Activated gamma-delta T cell treated with Interleukin-2 at 50 U/mL for 16 hours (primary cell): ENCODE data around the gene ELL.

Experiments
- DNase-seq: peaks from one replicate; pipeline ENCODE4 v3.0.0-alpha.2; 2020

ELL gene

DNA sequence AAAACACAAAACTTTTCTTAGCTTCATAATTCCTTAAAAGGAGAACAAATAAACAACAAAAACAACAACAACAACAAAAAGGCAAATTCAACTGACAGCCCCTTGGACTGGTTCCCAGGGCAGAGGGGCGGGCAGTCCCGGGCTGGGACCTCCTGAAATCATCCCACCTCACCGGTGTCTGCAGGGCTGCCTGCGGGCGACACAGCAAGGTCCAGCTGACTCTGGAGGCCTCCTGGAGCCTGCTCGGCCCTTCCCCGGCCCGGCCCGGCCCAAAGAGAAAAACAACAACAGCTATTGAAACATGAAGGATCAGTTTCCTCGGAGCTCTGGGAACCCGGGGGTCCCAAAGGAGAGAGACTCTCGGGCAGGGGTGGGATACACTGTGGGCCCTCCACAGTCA is 78.9 kb downstream of the ELL start:
- no peak for DNase-seq

DNA sequence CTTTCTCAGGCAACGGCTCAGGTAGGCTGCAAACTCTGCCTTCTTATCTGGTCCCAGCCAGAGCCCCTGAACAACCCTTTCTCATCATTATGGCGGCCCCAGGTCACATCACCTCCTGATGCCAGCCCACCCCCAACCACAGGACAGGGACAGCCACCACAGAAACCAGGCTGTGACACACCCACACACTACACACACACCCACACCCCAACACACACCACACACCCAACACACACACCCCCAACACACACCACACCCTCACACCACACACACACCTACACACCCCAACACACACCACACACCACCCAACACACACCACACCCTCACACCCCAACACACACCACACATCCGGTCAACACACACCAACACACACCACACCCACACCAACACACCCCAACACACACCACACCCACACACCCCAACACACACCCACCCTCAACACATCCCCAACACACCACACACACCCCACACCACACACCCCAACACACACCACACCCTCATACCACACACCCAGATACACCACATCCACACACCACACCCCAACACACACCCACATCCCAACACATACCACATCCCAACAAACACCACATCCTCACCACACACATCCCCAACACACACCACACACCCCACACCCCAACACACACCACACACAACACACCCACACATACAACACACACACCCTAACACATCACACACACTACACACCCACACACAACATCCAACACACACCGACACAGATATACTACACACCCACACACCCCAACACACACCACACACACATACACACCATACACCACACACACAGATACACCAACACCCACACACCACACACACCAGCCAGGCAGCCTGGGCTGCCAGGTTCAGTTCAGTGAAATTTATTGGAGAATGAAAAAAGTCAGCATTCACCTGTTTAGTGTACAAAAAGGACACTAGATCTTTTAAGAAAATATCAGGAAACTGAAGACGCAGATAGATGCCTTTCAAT is 79.8 kb downstream of the ELL start:
- no peak for DNase-seq

DNA sequence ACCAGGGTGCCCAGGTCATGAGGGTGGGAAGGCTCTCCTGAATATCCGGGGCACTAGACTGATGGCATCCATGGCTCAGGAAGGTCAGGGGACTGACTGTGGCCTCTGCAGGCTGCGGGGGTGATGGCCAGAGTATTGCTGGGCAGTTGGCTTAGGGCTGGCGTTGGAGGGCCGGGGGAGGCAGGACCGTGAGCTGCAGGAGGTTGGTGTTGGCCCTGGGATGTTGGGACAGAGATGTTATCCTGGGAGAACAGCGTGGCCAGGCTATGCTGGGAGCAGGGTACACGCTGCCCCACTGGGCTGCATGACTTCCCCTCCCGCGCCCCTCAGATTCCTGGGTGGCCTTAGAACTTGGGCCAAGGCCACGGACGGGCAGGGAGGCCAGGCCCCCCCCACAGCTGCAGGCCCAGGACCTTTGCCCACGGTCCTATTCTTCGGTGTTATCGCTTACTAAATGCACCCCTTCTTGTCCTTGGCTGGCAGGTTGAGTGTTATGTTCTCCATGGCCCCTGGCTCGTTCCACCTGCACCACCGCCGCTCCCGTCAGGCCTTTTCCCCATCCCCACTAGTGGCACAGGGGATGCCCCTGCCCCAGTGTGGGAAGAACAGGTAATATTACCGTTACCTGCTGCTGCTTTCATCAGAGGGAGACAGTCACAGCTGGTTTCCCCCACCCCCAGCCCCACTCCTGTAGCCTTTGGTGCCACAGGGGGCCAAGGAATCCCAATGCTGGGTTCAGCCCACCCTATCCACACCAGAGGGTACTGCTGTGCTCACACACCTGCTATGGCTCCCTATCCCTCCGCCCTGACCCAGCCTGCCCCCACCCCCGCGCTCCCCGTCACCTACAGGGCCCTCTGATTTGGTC is 80.7 kb downstream of the ELL start:
- no peak for DNase-seq

DNA sequence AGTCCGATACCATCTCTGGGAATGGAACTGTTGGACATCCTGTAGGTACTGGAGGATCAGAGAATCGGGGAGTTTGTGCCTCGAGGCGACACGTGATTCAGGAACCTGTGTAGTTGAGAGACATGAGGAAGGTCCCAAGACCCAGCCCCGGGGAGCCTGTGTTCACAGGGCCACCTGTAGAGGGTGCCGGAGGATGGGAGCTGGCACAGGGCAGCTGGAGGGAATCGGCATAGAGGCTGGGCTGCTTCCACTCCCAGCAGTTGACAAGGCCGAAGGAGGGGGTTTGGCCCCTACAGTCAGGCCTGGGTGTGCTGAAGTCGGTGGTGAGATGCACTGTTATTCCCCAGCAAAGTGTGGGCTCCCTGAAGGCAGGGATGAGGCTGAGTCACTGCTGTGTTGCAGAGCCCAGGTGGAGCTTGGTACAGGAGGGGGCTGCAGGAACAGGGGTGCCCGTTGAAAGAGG is 81.4 kb downstream of the ELL start:
- no peak for DNase-seq

DNA sequence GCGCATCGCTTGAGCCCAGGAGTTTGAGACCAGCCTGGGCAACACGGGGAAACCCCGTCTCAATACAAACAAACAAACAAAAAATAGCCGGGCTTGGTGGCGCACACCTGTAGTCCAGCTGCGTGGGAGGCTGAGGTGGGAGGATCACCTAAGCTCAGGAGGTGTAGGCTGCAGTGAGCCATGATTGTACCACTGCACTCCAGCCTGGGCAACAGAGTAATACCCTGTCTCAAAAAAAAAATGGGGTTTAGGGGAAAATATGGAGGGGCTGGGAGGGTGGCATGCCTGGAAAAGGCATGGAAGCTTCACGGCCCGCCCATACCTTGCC is 82.0 kb downstream of the ELL start:
- no peak for DNase-seq

DNA sequence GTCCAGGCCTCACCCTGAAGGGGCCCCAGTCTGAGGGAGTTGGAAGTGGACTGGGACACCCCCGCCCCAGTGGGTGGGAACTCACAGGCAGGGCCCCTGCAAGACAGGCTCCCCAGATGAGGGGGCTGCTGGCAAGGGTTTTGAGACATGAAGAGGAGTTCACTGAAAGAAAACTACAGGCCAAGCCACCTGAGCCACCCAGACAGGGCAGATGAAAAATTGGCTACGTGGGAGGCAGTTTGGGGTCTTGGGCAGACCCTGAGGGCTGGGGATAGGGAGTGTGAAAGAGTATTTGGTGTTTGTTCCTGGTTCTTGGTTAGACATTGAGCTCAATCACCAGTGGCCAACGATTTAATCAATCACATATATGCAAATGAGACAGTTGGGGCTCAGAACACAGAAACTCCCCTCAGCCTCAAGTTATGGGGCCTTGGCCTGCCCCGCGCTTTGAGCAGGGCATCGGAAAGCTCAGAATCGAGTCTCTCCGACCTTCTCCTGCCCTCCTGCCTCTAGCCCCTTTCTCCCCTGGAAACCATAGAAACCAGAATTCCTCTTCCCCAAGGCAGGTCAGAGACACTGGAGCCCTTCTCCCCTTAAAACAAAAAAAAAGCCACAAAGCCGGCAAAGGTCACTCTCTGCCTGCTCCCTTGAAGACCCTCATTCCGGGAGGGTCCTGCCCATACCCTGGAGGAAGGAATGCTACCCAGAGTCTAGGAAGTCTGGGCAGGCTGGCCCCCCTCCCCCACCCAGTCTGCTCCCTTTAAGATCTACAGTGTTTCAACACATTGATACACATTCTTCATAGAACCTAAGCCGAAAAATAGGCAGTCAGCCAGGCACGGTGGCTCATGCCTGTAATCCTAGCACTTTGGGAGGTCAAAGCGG is 82.6 kb downstream of the ELL start:
- no peak for DNase-seq

DNA sequence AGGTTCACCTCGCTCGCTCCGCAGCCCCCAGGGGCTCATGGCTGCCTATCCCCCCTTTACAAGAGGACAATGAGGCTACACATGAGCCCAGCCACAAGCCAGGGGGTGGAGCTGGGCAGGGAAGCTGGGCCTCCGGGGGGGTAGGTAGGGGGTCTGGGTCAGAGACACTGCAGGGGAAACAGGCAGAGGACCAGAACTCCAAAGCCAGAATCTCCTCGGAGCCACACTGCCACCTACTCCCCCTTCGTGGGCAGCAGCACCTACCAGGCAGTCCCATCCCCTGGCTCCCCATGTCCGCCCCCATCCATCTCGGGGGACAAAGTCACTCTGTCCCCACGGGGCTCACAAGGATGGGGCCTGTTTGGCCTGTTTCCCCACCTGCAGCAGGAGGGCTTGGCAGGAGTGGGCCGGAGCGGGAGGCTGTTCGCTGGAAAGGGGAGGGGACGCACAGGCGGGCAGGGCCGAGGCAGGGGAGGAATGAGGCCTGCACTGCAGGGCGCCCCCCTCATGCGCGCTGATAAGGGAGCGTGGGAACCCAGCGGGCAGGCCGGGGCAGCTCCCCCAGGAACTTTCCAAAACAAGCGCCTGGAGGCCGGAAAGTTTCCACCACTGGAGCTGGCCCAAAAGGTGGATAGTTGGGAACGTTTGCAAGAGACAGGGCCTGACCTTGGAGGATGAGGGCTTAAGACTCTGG is 83.4 kb downstream of the ELL start:
- DNase-seq = no peak

DNA sequence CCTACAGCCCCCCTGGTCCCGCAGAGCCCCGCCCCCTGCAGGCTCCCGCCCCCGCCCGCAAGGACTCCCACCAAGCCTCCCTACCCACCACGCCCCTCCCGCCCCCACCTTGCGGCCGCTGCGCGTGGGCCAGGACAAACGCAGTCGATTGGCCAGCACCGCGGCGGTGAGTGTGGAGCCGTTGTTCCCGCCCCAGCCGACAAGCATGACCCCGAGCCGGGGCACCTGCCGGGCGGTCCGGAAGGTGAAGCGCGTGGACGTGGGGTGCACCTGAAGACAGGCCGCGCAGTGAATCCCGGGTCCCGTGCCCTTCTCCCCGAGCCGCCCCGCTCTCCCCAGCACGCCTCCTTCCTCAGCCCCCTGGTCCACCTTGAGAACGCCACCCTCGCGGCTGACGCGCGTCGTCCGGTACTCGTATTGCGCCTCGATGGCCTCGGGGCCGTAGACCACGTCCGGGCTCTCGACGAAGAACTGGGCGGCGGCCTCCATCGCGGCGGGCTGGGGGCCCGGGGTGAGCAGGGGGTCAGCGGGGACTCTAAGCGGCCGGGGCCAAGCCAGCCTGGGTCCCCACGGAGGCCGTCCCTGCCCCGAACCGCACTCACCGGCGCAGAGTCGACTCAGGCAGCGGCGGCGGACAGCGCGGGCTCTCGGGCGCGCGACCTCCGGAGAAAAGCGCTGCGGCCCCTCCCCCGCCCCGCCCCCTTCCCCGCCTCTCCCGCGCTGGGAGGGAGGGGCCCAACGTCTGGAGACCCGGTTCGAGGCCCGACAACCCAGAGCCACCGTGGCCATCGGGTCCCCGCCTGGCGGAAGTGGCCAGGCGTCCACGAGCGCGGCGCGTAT is 84.2 kb downstream of the ELL start, which contains the start of gene ISYNA1:
ISYNA1 (minus strand) TSS at position 643 of the 840 bp plus-strand sequence; CDS start at position 489, 154 bp downstream.
- peak; percentile 54 for DNase-seq

DNA sequence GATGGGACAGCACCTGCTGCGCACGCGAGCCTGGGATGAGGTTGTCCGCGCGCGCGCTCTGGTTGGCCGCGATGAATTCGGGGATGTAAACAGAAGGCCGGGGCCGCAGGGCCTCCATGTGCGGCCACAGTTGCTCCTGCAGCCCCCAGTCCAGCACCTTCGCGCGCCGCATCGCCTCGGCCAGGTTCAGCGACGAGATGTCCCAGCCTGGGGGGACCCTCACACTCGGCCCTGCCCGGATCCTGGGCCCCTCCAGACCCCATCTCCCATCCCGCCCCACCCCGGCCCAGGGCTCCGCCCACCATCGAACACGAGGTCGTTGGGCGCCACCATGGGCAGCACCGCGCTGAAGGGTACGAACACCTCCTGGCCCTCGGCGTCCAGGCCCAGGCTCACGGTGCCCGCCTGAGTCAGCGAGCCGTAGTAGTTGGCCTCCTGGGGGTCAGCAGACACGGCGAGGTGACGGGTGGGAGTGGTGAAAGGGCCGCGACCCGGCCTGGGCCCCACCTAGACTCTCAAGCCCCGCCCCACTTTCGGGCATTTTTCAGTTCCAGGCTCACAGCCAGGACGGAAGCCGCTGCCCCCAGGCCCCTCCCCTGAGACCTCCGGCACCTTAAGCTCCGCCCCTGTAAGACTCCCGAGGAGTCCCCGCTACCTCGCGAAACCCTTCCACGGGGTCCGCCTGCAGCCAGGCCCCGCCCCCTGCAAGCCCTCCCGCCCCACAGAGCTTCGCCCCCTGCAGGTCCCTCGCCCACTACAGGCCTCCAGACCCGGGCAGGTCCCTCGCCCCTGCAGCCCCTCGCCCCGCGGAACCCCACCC is 85.0 kb downstream of the ELL start:
- peak; percentile 85 for DNase-seq

DNA sequence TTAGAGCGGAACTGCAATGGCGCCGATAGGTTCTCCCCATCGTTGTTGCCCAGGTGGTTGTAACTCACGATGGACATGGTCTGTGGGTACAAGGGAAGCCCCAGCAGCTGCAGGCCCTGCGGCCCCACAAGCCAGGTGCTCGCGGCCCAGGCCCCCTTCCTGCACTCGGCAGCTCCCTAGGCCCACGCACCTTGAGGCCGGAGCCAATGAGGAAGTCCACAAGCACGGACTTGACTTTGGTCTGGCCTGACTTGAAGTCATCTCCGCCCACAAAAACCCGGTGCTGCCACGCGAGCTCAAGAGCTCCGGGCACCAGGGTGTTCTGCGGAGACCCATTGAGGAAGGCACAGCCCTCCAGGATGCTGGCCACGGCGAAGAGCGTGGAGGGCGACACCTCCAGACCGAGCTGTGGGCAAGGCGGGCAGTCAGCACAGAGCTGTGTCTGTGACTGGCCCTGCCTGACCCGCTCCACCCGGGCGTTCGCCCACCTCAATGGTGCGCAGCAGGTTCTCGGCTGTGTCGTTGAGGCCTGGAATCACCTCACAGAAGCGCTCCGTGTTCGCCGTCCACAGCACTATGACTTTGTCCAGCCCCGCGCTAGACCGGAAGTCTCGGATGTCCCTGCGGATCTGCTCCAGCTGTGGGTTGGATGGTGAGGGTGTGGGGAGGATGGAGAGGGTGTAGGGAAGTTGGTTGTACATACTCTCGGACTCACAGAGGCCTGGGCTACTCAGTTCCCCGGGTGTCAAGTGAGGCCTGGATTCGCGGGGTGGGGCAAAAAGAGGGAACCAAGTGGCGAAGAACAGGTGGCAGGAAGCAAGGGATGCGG is 85.8 kb downstream of the ELL start:
- DNase-seq = no peak

DNA sequence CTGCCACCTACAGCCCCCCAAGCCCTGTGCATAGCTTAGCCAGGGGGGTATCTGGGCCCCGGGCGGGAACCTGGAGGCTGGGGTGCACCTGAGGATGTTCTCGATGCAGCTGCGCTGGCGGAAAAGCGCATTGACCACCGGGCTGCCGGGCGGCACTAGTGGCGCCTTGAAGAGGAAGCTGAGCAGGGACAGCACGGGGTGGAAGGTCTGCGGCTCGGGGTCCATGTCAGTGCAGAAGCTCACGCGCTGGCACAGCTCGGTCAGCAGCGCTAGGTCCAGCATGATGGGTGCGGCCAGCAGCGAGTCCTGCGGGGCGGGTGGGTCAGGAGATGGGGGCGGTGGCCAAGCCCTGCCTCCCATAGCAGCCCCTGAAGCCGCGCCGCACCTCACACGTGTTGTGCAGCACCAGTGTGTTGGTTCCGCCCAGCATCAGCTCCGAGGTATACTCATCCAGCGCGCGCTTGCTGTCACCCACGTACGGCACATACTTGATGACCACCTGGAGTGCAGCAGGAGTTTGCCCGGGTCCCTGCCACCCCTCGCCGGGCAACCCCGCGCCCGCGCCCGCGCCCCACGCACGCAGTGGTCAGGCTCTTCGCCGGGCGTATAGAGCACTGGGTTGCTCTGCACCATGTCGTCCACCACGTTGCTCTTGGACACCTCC is 86.6 kb downstream of the ELL start:
- DNase-seq = no peak

DNA sequence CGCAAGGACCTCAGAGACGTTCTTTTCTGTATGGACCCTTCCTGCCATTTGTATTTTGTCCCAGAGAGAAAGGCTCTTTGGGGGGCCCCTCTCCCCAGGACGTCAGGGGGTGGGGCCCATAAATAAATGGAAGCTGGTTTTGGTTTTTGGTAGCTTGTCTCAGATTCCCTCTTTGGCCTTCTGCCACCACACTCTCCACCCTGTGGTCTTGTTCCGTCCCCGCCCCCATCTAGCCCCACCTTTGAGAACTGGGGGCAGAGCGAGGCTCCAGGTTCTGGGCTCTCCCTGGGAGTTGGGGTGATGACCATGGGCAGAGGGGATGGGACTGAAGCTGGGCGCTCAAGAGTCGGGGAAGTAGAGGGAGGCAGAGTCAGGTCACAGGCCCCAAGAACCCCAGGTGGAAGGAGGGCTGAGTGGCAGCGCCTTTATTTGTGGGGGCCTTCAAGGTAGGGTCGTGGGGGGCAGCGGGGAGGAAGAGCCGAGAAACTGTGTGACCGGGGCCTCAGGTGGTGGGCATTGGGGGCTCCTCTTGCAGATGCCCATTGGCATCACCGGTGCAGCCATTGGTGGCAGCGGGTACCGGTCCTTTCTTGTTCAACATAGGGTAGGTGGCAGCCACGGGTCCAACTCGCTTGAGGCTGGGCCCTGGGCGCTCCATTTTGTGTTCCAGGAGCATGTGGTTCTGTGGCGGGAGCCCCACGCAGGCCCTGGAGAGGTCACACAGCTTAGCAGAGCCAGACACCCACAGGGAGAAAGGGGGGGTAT is 87.3 kb downstream of the ELL start:
- no peak for DNase-seq

DNA sequence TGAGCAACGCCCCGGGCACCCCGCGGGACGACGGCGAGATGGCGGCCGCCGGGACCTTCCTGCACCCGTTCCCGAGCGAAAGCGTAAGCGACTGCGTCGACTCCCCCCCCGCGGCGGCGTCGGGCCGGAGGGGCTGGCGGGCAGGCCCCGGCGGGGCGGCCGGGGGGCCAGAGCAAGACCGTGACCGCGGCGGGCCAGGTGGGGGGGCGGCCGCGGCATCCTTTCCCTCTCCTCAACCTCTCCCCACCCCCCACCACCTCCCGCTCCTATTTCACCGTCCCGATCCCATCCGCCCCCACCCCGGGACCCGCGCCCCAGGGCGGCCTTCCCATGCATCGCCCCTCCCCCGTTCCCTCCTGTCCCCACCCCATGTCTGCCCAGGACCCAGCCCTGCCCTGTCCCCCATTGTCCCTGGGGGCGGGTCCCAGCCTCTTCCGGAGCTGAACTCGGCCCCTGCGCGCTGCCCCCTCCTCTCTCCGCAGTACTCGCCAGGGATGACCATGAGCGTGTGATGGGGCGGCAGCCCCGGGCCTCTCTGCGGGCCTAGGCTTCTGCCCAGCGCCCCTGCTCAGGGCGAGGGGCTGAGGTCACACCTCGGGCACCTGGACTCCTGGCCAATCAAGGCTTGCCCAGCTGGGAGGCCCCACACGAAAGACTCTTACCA is 88.0 kb downstream of the ELL start:
- no peak for DNase-seq

DNA sequence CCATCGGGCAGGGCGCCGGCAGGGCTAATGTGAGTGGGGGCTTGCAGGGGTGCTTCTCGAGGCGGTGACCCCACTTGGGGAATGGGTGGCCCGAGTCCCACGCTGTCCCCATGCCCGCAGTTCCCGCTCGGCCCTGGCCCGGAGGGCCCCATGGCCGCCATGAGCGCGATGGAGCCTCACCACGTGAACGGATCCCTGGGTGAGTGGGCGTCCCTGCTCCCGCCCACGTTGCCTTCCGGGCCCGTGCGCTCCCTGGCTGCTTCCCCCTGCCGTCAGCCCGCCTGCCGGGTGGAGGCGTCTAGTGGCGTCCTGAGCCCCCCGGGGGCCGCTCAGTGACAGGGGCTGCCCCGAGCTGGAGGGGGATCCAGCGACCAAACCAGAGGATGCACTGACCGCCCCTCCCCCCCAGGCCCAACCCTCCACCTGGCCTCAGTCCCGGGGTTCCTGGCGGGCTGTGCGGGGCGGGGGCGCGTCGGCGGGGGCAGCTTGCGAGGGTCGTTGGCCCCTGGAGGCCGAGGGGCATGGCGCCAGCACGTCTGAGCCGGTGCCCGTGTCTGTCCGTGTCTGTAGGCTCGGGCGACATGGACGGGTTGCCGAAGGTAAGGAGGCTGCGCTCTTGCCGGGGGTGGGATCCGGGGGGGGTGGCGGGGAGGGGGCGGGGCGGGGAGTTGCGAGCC is 88.7 kb downstream of the ELL start:
- peak; percentile 46 for DNase-seq

DNA sequence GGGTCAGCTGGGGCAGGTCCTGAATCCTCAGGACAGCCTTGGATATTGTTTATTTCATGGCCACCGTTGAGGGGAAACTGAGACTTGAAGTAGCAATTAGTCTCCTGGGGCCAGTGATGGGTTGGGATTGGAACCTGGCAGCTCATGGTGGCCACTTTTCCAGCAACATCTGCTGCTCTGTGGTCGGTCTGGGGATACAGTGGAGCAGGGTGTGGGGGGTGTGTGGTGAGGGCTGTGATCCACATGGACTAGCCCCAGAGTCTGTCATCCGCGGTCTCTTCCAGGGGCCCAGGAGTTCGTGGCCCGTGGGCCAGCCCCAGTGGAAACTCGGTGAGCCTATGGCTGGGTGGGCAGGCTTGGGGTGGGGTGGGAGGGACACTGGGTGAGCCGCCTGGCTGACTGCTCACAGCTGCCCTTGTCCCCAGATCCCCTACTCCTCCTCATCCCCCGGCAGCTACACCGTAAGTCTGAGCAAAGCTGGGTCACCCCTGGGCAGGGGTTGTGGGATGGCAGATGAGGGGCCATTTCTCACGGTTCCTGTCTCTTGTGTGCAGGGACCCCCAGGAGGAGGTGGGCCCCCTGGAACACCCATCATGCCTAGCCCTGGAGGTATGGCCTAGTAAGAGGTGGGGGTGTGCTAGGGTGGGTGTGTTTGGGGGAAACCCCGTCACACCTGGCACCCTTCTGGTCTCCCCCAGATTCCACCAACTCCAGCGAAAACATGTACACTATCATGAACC is 89.4 kb downstream of the ELL start:
- no peak for DNase-seq
